ENCODE measurements around the gene BRD9.
"Not testable (repeated sequence)": the region's sequence is repeated elsewhere in the genome, so short reads cannot be mapped to it uniquely, and the experiment has no call there.

Gene BRD9

GRCh38 chr5:892394-893136, at the start of gene BRD9, which contains the start of gene TRIP13:
Gene BRD9, minus strand, starts transcription at chr5:892801. Its CDS starts 144 bp downstream, at chr5:892657.
Gene TRIP13, plus strand, starts transcription at chr5:892884. Its CDS starts 115 bp downstream, at chr5:892999.
- DNase-seq, result peak; percentile 82

- not testable (repeated sequence) for DNase-seq
Observed at GRCh38 chr5:940741-941140, 48.1 kb upstream of the BRD9 start.

- DNase-seq, result no peak
Observed at GRCh38 chr5:939368-939767, 46.8 kb upstream of the BRD9 start.

- no peak for DNase-seq
Observed at GRCh38 chr5:937151-937924, 44.7 kb upstream of the BRD9 start.

GRCh38 chr5:936149-937144, 43.8 kb upstream of the BRD9 start:
- DNase-seq, result no peak

GRCh38 chr5:935510-936084, 43.0 kb upstream of the BRD9 start:
- DNase-seq, result no peak

- not testable (repeated sequence) for DNase-seq
Observed at GRCh38 chr5:934381-934967, 41.9 kb upstream of the BRD9 start.

- not testable (repeated sequence) for DNase-seq
Observed at GRCh38 chr5:933951-934350, 41.4 kb upstream of the BRD9 start.

- no peak for DNase-seq
Observed at GRCh38 chr5:933251-933861, 40.8 kb upstream of the BRD9 start.

- no peak for DNase-seq
Observed at GRCh38 chr5:932628-933250, 40.1 kb upstream of the BRD9 start.

- DNase-seq, result no peak
Observed at GRCh38 chr5:932151-932627, 39.6 kb upstream of the BRD9 start.

GRCh38 chr5:931570-932145, 39.1 kb upstream of the BRD9 start:
- no peak for DNase-seq

GRCh38 chr5:930866-931265, 38.3 kb upstream of the BRD9 start:
- no peak for DNase-seq

GRCh38 chr5:929596-929995, 37.0 kb upstream of the BRD9 start:
- DNase-seq, result no peak

GRCh38 chr5:929182-929581, 36.6 kb upstream of the BRD9 start:
- DNase-seq, result not testable (repeated sequence)

- no peak for DNase-seq
Observed at GRCh38 chr5:927172-928015, 34.8 kb upstream of the BRD9 start.

GRCh38 chr5:926417-927171, 34.0 kb upstream of the BRD9 start:
- peak; percentile 34 for DNase-seq

GRCh38 chr5:923281-923873, 30.8 kb upstream of the BRD9 start:
- peak; percentile 69 for DNase-seq
